Stimulated activated naive CD4-positive, alpha-beta T cell treated with Interleukin-2 at 50 U/mL for 16 hours (primary cell): ENCODE results near the gene TLCD3A.
"Not testable (repeated sequence)": the region's sequence is repeated elsewhere in the genome, so short reads cannot be mapped to it uniquely, and the experiment has no call there.

Source experiments
- DNase-seq: peaks from one replicate; lab custom pipeline; 2025; lab: John Stamatoyannopoulos, UW

The TLCD3A gene

GRCh38 chr17:788551-788950 is 56.2 kb downstream of the TLCD3A start:
- no peak for DNase-seq

GRCh38 chr17:789160-789840 is 56.9 kb downstream of the TLCD3A start:
- no peak for DNase-seq

- not testable (repeated sequence) for DNase-seq
Measured at GRCh38 chr17:789931-790873, 57.8 kb downstream of the TLCD3A start.

GRCh38 chr17:790874-791247 is 58.5 kb downstream of the TLCD3A start:
- DNase-seq: not testable (repeated sequence)

- DNase-seq: no peak
Measured at GRCh38 chr17:791829-792228, 59.4 kb downstream of the TLCD3A start.

GRCh38 chr17:792277-792676 is 59.9 kb downstream of the TLCD3A start:
- DNase-seq: no peak
